H9 (cell line): Measurements from ENCODE around the gene OTOS. TPM values are rescaled to one million over a fixed set of nuclear protein-coding genes. Genes with fewer than 3 reads are reported as not detected.

Source experiments
- DNase-seq: peaks from one replicate; pipeline ENCODE4 v3.0.0-alpha.2; 2017
- H2AFZ ChIP-seq: one replicate; pipeline ENCODE4 v1.6.1; 2013; ENCODE audit warnings: mild to moderate bottlenecking, low read length, control low read depth, moderate library complexity
- H2AK5ac ChIP-seq: 2 replicates; pipeline ENCODE4 v1.6.1; 2013; ENCODE audit warnings: low read length, control low read depth, mixed read lengths; ENCODE audit not compliant: insufficient read length
- H2BK120ac ChIP-seq: one replicate; pipeline ENCODE4 v1.6.1; 2013; ENCODE audit warnings: low read depth, mild to moderate bottlenecking, low read length, control low read depth, inconsistent platforms; ENCODE audit not compliant: poor library complexity, severe bottlenecking
- H2BK12ac ChIP-seq: 2 replicates; pipeline ENCODE4 v1.6.1; 2013; ENCODE audit warnings: low read length, control low read depth, mixed read lengths, low read depth; ENCODE audit not compliant: insufficient read length
- H2BK15ac ChIP-seq: 2 replicates; pipeline ENCODE4 v1.6.1; 2013; ENCODE audit warnings: low read depth, low read length, control low read depth
- H2BK20ac ChIP-seq: one replicate; pipeline ENCODE4 v1.6.1; 2013; ENCODE audit warnings: low read depth, mild to moderate bottlenecking, low read length, control low read depth, inconsistent platforms; ENCODE audit not compliant: poor library complexity, severe bottlenecking
- H2BK5ac ChIP-seq: 2 replicates; pipeline ENCODE4 v1.6.1; 2013; ENCODE audit warnings: low read length, control low read depth, mixed read lengths; ENCODE audit not compliant: insufficient read length
- H3K14ac ChIP-seq: 2 replicates; pipeline ENCODE4 v1.6.1; 2013; ENCODE audit warnings: low read length, control low read depth; ENCODE audit not compliant: insufficient read depth
- H3K18ac ChIP-seq: 2 replicates; pipeline ENCODE4 v1.6.1; 2013; ENCODE audit warnings: low read depth, mild to moderate bottlenecking, mixed read lengths, low read length, control low read depth; ENCODE audit not compliant: insufficient read length
- H3K23ac ChIP-seq: 2 replicates; pipeline ENCODE4 v1.6.1; 2013; ENCODE audit warnings: low read length, control low read depth, mixed read lengths, low read depth; ENCODE audit not compliant: insufficient read length
- H3K23me2 ChIP-seq: 2 replicates; pipeline ENCODE4 v1.6.1; 2013; ENCODE audit warnings: low read depth, mild to moderate bottlenecking, mixed read lengths, low read length, control low read depth; ENCODE audit not compliant: insufficient read length, poor library complexity, severe bottlenecking
- H3K27ac ChIP-seq: 2 replicates; pipeline ENCODE4 v1.5.1; 2013; ENCODE audit warnings: low read length, control low read depth, mixed read lengths, low read depth; ENCODE audit not compliant: insufficient read length
- H3K27me3 ChIP-seq: 2 replicates; pipeline ENCODE4 v1.6.1; 2013; ENCODE audit warnings: low read length, control low read depth, inconsistent platforms; ENCODE audit not compliant: insufficient read depth
- H3K4ac ChIP-seq: 2 replicates; pipeline ENCODE4 v1.6.1; 2013; ENCODE audit warnings: low read depth, mild to moderate bottlenecking, control low read depth, inconsistent platforms, low read length, moderate library complexity
- H3K4me1 ChIP-seq: 2 replicates; pipeline ENCODE4 v1.6.1; 2013; ENCODE audit warnings: low read length, control low read depth, inconsistent platforms; ENCODE audit not compliant: insufficient read depth
- H3K4me2 ChIP-seq: 2 replicates; pipeline ENCODE4 v1.6.1; 2013; ENCODE audit warnings: low read length, control low read depth, mixed read lengths; ENCODE audit not compliant: insufficient read length, insufficient read depth
- H3K56ac ChIP-seq: 2 replicates; pipeline ENCODE4 v1.6.1; 2013; ENCODE audit warnings: low read depth, mild to moderate bottlenecking, mixed read lengths, low read length, control low read depth; ENCODE audit not compliant: insufficient read length
- H3K79me1 ChIP-seq: 2 replicates; pipeline ENCODE4 v1.6.1; 2013; ENCODE audit warnings: low read depth, mild to moderate bottlenecking, moderate library complexity, low read length, control low read depth, inconsistent platforms; ENCODE audit not compliant: insufficient read depth, poor library complexity, severe bottlenecking
- H3K79me2 ChIP-seq: 2 replicates; pipeline ENCODE4 v1.6.1; 2013; ENCODE audit warnings: low read length, control low read depth, inconsistent platforms; ENCODE audit not compliant: insufficient read depth
- H3K9ac ChIP-seq: 2 replicates; pipeline ENCODE4 v1.6.1; 2013; ENCODE audit warnings: low read length, control low read depth, mixed read lengths; ENCODE audit not compliant: insufficient read length; ENCODE audit errors: extremely low read depth
- H3K9me3 ChIP-seq: one replicate; pipeline ENCODE4 v1.6.1; 2013; ENCODE audit warnings: low read depth, low read length, inconsistent platforms; ENCODE audit not compliant: control insufficient read depth
- H3T11ph ChIP-seq: one replicate; pipeline ENCODE4 v1.6.1; 2013; ENCODE audit warnings: mild to moderate bottlenecking, low read length, control low read depth, inconsistent platforms
- H4K20me1 ChIP-seq: one replicate; pipeline ENCODE4 v1.6.1; 2013; ENCODE audit not compliant: control insufficient read depth, insufficient read length, insufficient read depth
- H4K5ac ChIP-seq: 2 replicates; pipeline ENCODE4 v1.6.1; 2013; ENCODE audit warnings: low read depth, mild to moderate bottlenecking, mixed read lengths, low read length, control low read depth; ENCODE audit not compliant: insufficient read length
- H4K8ac ChIP-seq: replicated peaks from 2 replicates; pipeline ENCODE4 v1.6.1; 2013; ENCODE audit warnings: low read length, control low read depth, mixed read lengths, low read depth; ENCODE audit not compliant: insufficient read length
- H4K91ac ChIP-seq: 2 replicates; pipeline ENCODE4 v1.6.1; 2013; ENCODE audit warnings: low read depth, mild to moderate bottlenecking, moderate library complexity, mixed read lengths, low read length, control low read depth; ENCODE audit not compliant: insufficient read length
- H3K27ac Mint-ChIP-seq, 3 experiments: 2 replicates in 2 of 3; 3 replicates in 1 of 3; pipeline ENCODE4 v1.8.0; 2020 to 2021; ENCODE audit warnings: mixed read lengths in 3 of 3, mild to moderate bottlenecking in 1 of 3, moderate library complexity in 1 of 3
- H3K27me3 Mint-ChIP-seq: 2 replicates; pipeline ENCODE4 v1.8.0; 2021; ENCODE audit warnings: low read depth, mild to moderate bottlenecking, moderate library complexity, mixed read lengths
- H3K36me3 Mint-ChIP-seq, 3 experiments: 2 replicates in 2 of 3; 3 replicates in 1 of 3; pipeline ENCODE4 v1.8.0; 2020 to 2021; ENCODE audit warnings: low read depth in 3 of 3, mixed read lengths in 3 of 3; ENCODE audit not compliant: insufficient read depth in 1 of 3
- H3K4me1 Mint-ChIP-seq, 2 experiments: 2 replicates each; pipeline ENCODE4 v1.8.0; 2020; ENCODE audit warnings: mixed read lengths in 2 of 2
- H3K4me3 Mint-ChIP-seq, 2 experiments: 2 replicates in 1 of 2; 3 replicates in 1 of 2; pipeline ENCODE4 v1.8.0; 2020 to 2021; ENCODE audit warnings: mild to moderate bottlenecking in 2 of 2, mixed read lengths in 2 of 2, moderate library complexity in 1 of 2
- H3K9me3 Mint-ChIP-seq, 2 experiments: 2 replicates in 1 of 2; 3 replicates in 1 of 2; pipeline ENCODE4 v1.8.0; 2020; ENCODE audit warnings: mild to moderate bottlenecking in 2 of 2, mixed read lengths in 2 of 2, moderate library complexity in 1 of 2
- CTCF ChIP-seq: fragments of 200-600 bp; sonication (generic); conservative IDR thresholded peaks from 3 replicates; pipeline ENCODE4 v1.8.0; 2021; ENCODE audit warnings: antibody characterized with exemption, mild to moderate bottlenecking
- WGBS: extraction: QIAGEN DNeasy Blood & Tissue Kit; methylation state at CpG from one replicate; pipeline ENCODE4 v1.1.7; 2013; ENCODE audit warnings: missing lambda C conversion rate, low lambda C conversion rate, mixed read lengths; ENCODE audit not compliant: insufficient read length; ENCODE audit errors: extremely low coverage; 5-methylcytosine and 5-hydroxymethylcytosine counted together
- total RNA-seq: library from RNA; stranded (reverse); gene quantifications from 2 replicates; pipeline ENCODE4 v1.2.1, GENCODE V29; 2021

OTOS gene
- total RNA-seq, 1 experiment from 2014 or later: not detected

GRCh38 chr2:240168041-240168440, 27.6 kb upstream of the OTOS start:
- Histone ChIP-seq H4K8ac (no peak overlapping the region), H3K56ac (no peak overlapping the region), H4K20me1 (no peaks in the 10 kb centered on the region), H3K4me2 (no peak overlapping the region), H4K91ac (no peak overlapping the region), H2AFZ (no peak overlapping the region), H3K23me2 (no peaks in the 10 kb centered on the region), H3T11ph (no peak overlapping the region), H2BK12ac (no peak overlapping the region), H3K18ac (no peak overlapping the region), H3K79me2 (no peaks in the 10 kb centered on the region), H2AK5ac (no peak overlapping the region), H4K5ac (no peak overlapping the region), H2BK5ac (no peak overlapping the region), H3K9ac (no peak overlapping the region), H3K14ac (no peak overlapping the region), H2BK20ac (no peak overlapping the region), H3K27ac (no peak overlapping the region), H2BK15ac (no peak overlapping the region), H3K4me1 (no peaks in the 10 kb centered on the region), H3K27me3 (no peaks in the 10 kb centered on the region), H3K9me3 (no peaks in the 10 kb centered on the region), H2BK120ac (no peak overlapping the region), H3K79me1 (no peaks in the 10 kb centered on the region), H3K23ac (no peak overlapping the region), H3K4ac (no peak overlapping the region)
- Mint-ChIP-seq H3K4me3 (no peak overlapping the region), H3K4me1 (0 out of 4 replicates have a peak, but pooled peaks cover 0 to 2% of the 10 kb centered on the region in 2 experiments), H3K36me3 (peaks cover 0 to 4% (median 0%) of the 10 kb centered on the region in 3 experiments; a peak in 1 of 7 replicates), H3K27me3 (peaks cover 25% of the 10 kb centered on the region), H3K9me3 (peaks cover 4 to 15% of the 10 kb centered on the region in 2 experiments; a peak in 2 of 5 replicates), H3K27ac (peak overlapping the region in 1 of 3 experiments; percentile 32; a peak in 1 of 7 replicates)
- TF ChIP-seq CTCF: no peak
- DNase-seq: no peak
- no CpG with 5 or more reads among the region's 18 CpGs for whole genome bisulfite sequencing
